AML-193 (cell line): Measurements from ENCODE around the gene SAMD4A.
"Not testable (repeated sequence)": the region's sequence is repeated elsewhere in the genome, so short reads cannot be mapped to it uniquely, and the experiment has no call there.

ENCODE experiments used
- DNase-seq, 2 experiments: peaks; one replicate each; lab custom pipeline; 2025; lab: John Stamatoyannopoulos, UW

Gene SAMD4A

DNA sequence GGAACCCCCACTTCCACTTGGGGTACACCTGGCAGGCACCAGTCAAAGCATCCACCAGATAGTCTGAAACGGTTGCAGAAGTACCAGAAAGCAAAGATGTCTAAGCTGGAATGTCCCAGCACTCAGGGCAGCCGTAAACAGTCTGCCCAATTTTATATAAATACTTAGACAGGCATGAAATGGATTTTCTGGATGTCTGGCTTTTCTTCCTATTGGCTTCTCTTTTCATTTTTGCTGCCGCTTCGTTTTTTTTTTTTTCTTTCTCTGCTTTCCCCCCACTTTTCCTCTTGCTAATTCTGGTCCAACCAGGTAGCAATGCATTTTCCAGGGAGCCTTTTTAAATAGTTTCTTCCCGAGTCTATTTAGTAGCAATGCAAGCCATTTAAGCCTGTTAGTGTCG is 168.0 kb downstream of the SAMD4A start:
- no peak for DNase-seq

DNA sequence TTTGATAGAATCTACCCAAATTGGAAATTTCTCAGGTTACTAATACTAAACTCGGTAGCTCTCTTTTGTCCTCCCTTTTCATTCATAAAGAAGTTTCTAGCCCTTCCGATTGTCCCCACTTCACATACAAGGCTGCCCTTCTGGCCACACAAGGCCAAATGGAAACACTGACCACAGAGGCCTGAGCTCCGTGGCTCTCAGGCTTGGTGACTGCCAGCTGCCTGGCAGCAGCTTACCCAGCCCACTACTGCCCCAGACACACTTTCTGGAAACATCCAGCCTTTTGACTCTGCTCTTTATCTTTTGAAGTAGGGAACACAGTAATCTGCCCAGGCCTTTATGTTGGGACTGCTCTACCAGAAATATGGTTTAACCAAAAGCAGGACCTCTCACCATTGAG is 168.5 kb downstream of the SAMD4A start:
- no peak for DNase-seq

DNA sequence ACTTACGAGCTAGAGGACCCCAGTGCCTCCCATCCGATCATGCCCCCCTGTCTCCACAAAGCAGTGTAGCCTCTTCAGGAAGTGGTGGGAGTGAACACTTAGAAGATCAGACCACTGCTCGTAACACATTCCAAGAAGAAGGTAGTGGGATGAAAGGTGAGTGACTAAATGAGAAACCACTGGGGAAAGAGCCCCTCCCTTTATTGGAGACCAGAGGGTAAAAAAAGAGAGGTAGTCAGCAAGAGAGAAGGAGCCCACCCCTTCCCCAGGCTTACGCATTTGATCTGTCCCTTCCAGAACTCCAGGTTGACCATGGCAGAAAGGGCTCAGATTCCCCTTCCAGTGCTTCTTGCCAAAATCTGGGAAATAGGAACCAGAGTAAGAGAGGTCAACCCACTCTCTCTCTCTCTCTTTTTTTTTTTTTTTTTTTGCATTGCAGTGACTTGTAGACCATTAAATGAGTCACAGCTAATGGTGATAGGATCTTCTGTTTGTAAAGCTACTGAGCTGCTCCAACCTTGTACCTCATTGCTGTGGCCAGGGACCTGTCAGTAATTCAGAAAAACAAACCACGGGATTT is 170.3 kb downstream of the SAMD4A start:
- no peak for DNase-seq

DNA sequence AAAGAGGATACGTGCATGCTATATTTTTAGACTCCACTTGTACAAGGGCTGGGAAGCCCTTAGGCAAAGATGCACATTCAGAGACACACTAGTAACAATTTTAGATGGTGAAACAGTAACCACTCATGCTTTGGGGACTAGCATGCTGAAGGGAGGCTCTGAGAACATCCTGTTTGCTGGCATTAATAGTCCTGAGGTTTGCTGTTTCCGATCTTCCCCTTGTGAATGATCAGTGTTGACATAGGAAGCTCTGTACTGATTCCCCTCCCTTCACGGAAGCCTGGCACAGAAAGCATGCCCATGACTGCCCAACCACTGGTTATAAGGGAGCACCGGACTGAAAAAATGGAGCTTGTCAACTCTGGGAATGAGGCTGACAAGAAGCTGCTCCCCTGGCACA is 171.1 kb downstream of the SAMD4A start:
- no peak for DNase-seq

DNA sequence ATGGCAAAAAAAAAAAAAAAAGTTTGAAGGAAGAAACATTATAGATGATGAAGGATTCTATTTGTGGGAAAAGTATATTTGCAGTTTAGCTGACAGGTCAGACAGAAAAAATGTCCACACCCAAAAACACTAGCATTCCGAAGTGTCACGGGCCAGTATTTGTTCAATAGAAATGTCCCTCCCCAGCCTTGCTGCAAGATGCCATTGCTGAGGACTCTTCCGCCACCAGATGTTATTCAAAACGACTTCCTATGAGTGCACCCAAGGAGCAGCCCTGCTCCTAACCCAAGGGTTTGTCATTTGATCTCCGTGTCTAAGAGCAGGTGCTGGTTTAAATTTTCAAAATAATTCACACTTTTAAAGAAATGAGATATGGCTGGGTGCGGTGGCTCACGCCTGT is 172.6 kb downstream of the SAMD4A start:
- no peak for DNase-seq

DNA sequence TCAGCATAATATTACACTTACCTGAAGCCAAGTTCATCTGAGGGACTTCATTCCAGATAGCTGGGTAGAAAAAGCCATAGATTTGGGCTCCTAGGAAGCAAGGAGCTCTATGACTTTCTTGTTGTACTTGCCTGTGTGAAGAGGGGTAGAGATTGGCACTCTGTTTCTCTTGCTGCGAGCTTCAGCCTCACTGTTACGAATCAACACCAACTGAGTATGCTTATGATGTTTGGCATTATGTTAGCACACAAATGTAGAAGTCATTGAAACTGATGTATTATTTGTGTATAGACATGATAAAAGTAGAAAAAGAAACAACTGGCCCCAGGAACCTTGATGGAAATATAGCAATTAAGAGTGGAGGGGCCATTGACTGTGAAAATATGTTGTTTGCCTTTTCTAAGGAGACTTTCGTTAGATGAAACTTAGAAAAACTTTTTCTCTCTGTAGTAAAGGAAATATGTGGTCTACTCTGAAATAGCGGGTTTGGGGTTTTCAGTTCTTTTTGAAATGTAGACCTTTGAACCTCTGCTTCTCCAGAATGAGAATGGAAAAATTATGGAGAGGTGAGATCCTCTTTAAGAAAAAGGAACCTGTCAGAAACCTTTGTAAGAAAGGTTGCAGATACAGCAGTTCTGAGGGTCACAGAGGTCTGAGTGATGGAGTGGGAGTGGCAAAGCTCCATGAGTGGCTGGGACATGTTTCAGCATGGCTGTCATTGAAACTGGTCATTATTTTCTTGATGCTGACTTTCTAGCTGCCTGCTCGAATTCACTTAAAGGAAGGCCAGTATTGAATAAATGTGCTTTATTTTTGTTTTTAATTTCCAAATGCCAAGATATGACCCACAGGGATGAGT is 175.8 kb downstream of the SAMD4A start:
- no peak for DNase-seq

DNA sequence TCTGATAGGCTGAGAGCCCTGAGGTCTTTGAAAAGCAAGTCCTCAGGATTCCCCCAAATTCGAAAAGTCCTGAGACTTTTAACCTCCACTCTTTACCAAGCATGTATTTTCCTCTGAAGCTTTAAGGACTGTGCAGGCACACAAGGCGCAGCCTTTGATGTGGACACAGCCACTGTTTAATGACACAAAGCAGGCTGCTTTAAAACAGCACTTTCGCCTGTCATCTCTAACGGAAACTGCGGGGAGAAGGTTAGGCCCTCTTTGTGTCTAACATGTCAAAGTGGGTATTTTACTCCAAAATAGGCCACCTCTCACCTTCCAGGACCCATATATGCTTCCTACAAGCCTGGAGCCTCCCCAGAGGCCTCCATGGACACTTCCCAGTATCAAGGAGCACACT is 176.5 kb downstream of the SAMD4A start:
- no peak for DNase-seq

DNA sequence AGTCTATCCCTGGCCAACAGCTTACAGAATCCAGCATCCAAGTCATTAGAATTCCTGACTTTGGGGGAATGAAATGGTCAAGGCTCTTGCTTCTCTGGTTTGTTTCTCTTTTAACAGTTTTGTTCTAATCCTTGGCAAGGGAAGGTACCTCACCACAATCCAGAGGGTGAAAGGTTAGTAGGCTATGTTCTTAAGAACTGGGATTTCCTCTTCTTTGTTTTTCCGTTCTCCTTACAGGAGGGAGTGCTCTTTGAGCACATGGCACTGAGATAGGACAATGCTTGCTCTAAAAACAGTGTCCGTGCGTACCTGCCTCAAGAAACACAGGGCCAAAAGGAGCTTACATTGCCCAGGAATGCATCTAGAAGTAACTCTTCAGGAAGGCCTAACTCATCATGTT is 179.1 kb downstream of the SAMD4A start:
- no peak for DNase-seq

DNA sequence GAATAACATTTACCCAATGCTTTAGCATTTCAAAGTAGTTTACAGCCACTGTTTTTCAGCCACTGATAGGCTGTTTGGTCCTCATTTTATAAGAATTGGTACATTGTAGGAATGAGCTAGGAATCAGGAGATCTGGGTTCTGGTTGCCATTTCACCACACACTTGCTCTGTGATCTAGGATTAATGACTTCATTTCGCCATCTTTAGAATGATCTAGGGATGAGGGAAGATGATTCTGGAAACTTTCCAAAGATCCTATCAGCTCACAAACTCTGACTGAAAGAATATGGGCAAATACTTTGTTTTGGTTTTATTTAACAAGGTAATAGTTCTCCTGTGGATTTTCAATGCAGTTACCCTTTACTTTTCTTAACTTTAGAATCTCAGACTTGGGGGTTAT is 180.7 kb downstream of the SAMD4A start:
- DNase-seq = no peak

DNA sequence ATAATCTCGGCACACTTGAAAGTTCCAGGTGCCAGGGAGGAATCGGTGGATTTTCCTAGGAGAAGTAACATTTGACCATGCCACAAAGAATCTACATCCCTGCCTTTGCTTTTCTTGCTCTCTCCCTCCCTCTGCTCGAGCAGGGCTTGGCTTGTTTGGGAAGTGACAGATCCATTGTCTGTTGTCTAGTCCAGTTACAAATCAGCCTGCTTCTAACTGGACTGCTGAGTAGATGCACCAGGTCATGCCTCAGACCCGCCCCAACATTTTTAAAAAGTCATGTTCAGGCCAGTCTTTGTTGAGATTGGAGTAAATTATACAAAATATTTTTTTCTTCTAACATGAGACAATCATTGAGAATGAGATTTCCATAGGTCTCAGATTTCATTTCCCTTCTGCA is 182.3 kb downstream of the SAMD4A start:
- no peak for DNase-seq

DNA sequence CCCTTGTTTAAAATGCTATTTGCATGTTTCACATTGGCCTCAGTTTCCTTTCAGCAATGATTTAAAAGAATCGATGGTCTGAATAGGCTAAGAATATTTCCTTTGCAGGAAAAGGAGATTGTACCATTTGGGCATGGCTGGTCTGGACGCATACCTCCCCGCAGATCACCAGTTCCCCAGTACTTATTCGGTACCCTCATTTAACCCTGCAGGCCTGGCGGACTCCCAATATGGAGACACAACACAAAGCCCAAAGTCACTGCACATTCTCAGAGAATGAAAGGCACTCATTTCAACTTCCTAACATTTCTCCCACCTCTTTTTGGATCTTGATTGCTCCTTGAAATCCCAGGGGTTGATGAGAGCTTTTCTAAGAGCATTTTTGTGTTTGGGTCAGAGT is 182.8 kb downstream of the SAMD4A start:
- DNase-seq = no peak

DNA sequence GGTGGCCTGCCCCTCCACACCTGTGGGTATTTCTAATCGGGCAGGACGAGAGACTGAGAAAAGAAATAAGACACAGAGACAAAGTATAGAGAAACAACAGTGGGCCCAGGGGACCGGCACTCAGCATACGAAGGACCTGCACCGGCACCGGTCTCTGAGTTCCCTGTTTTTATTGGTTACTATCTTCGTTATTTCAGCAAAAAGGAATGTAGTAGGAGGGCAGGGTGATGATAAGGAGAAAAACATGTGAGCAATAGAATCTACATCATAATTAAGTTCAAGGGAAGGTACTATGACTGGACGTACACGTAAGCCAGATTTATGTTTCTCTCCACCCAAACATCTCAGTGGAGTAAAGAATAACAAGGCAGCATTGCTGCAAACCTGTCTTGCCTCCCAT is 185.7 kb downstream of the SAMD4A start:
- DNase-seq = not testable (repeated sequence)

DNA sequence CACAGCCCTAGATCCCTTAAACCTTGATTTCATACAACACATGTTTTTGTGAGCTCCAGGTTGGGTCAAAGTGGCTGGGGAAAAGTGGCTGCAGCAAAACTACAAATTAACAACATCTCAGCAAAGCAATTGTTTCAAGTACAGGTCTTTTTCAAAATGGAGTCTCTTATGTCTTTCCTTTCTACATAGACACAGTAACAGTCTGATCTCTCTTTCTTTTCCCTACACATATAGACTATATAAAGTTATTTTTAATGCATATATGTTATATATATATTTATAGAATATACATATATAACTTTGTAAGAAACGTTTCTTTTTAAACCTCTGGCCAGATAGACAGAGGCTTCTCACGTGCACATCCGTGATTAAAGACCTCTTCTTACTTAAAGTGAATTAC is 186.5 kb downstream of the SAMD4A start:
- DNase-seq = not testable (repeated sequence)

DNA sequence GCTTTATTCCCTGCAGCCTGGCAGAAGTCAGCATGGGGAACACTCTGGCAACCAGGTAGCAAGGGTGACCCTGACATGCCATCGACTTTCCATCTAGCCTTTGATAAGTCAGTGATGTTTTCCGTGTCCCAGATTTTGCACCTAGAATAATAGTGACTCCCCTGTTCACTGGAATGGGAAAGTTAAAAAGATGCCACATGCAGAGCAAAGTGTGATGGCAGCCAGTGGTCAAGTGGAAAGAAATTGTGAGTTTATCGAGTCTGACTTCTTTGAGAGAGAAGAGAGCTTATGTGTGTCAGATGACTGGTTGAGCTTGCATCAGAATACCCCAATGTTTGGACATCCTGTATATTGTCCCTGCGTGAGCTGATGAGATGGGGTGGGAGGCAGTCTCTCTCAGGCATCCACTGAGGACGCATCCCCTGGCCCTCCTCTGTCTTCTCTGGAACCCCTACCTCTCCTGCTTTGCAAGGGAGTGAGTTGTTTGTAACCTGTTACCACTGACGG is 187.2 kb downstream of the SAMD4A start:
- DNase-seq = no peak

DNA sequence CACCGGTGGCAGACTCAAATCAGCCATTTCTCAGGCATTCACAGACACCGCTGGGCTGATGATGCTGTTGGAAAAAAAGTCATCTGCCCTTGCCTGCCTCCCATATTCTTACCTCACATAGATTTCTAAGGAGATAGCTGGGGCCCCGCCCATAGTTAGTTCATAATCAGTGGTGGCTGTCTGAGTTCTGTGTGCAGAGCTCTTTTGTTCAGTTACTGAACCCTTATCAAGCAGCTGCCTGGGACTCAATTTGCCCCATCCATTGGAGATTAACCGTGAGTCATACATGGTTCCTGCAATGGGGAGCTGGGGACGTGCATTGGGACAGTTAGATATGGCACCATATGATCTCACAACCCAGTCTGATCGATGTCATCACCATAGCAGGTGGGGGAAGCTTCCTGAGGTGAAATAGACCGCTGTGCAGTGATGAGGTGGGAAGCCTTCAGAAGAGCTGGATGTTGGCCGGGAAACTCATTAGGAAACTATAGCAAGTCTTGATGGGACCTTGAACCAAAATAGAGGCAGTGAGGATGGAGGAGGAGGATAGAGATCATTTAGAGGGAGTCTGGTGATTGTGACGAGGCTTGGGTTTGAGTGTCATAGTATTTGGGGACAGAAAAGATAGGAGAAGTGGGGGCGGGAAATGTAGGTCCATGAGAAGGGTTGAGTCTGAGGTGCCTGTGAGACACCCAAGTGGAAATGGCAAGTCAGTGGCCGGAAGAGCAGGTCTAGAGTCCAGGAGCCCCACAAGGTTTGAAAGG is 187.9 kb downstream of the SAMD4A start:
- DNase-seq = no peak

DNA sequence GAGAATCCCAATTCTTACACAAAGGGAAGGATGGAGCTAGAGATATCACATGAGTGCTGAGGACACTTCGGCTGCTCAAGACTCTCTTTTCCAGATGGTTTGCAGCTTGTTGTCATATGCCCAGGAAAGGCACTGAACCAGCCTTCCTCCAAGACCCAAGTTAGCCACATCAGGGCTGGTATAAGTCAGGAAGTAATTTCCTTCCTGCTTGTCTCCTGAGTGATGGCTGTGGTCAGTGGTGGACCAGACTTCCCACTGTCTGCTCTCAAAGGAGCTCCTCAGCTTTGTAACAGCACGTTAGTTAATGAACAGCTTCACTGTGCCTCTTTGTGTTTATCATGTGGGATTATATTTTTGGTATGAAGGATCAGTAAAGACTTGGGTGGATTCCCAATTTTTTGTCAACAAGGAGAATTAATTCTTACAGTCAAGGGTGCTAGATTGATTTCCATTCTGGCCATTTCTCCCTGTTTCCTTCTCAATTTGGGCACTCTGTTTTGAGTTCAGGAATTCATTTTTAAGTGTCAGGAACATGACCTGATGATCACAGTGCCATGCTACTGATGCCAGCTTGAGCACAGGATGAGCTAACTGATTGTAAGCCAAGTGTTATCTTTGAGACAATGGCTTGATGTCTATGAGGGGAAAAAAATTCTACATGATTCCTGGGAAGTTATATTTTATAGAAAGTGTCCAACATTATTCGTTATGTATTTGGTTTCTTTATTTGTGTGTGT is 189.9 kb downstream of the SAMD4A start:
- no peak for DNase-seq

DNA sequence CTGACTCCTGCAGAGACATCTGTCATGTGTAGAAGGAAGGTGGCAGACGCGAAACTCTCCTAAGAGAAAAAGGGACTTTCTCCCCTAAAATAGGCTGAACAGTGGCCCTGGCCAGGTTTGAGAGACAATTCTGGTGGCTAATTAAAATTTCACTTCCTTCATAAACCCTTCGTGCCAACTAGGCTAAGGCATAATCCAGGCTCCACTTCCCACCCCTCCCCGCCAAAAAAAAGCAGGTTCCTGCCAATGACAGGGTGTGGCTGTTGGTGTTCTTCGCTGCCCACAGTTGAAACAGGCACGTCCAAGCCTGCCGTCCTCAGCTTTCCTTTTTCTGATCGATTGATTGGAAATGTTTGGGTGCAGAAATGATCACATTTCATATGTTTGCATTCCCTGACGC is 191.1 kb downstream of the SAMD4A start:
- DNase-seq = no peak

DNA sequence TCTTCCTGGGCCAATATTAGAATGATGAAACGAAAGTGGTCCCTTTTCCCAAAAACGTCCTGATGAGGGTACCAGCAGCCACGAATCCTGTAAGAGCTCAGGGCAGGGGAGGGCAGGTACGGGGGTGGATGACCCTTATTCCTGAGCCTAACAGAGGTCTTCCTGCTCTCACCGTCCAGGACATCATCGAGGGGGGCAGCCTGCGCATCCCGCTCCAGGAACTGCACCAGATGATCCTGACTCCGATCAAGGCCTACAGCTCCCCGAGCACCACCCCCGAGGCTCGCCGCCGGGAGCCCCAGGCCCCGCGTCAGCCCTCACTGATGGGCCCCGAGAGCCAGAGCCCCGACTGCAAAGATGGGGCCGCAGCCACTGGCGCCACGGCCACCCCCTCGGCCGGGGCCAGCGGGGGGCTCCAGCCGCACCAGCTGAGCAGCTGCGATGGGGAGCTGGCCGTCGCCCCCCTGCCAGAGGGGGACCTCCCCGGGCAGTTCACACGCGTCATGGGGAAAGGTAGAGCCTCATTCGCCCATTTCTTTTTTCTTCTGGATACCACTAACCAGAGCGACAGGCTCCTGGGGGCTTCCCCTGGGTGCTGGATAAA is 193.2 kb downstream of the SAMD4A start:
- DNase-seq = no peak

DNA sequence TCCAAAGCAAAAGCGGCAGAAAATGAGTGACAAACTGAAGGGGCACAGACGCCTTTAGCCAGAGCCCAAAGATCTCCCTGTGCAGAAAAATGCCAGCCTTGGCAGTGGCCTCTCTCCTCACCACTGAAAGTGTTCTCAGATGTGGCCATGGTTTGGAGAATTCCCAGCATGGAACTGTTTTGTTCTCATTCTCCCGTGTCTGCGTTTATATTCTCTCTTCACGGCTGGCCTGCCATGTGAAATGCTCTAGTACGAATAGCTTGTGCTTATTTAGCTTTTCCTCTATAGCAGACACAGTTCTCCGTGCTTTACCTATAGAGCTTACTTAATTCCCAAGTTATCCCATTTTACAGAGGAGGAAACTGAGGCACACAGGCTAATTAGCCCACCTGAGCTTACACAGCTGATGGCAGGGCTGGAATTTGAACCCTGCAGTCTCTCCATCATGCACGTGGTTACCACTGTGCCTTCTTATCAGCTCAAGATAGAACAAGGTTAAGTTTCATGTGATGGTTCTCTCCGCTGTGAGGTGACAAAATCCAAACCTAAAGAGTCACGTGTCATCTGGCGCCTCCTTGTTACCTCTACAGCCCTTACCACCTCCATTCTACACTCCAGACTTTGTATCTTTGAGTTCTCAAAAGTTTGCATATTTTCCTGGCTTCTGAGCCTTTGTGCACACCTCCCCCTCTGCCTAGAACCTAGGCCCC is 194.1 kb downstream of the SAMD4A start:
- DNase-seq = no peak

DNA sequence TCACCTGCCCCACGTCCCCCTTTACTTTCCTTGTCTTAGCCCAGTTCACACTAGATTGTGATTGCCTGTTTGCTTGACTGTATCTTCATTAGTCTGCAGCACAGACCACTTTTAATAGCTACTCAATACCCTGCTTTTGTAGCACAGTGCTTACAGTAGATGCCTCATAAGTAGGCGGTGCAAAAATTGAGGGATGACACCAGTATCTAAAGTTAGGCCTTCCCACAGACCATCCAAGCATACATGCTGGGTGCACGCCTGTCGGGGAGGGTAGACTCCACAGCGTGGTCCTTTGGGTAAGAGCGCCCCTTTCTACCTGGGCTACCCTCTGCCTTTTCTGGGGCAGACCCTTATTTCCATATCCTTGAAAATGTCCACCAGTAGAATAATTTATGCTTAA is 194.9 kb downstream of the SAMD4A start:
- DNase-seq = no peak

DNA sequence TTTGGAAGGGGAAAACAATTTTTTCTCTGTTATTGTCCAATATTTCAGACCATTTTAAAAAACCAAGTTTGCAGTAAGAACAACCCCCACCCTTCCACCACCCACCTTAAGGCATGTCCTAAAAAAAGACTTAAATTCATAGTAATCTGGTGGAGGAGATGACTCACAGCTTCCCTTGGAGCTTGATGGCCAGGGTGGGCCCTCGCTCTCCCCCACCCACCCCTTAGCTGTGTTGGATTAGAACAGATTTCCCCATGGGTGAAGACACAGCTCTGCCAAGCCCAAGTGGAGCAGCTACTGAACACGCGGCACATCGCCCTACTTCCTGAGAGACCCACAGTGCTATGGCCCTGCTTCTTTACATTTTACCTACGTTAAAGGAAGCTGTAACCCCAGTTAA is 195.4 kb downstream of the SAMD4A start:
- no peak for DNase-seq
